Stimulated activated naive CD8-positive, alpha-beta T cell treated with anti-CD3 and anti-CD28 coated beads, Interleukin-15, amount 100 ng/mL, for 72 hours (primary cell): Measurements from ENCODE around the gene MAN2A1.
"Not testable (repeated sequence)": the region's sequence is repeated elsewhere in the genome, so short reads cannot be mapped to it uniquely, and the experiment has no call there.

Source experiments
- ATAC-seq: fragments of 150-1000 bp; cut with Tn5 transposase; 2 replicates; pipeline ENCODE4 v1.10.0; 2021; ENCODE audit warnings: mild to moderate bottlenecking, moderate library complexity
- DNase-seq, 2 donors: peaks; one replicate each; pipeline ENCODE4 v3.0.0; 2021 to 2022
- H3K27ac Mint-ChIP-seq, 2 donors: one replicate each; pipeline ENCODE4 v1.8.0; 2022; ENCODE audit warnings: mild to moderate bottlenecking in 2 of 2, mixed read lengths in 2 of 2, moderate library complexity in 2 of 2
- H3K27me3 Mint-ChIP-seq: one replicate; pipeline ENCODE4 v1.8.0; 2022; ENCODE audit warnings: mixed read lengths
- H3K4me1 Mint-ChIP-seq: one replicate; pipeline ENCODE4 v1.8.0; 2022; ENCODE audit warnings: mild to moderate bottlenecking, mixed read lengths
- H3K4me3 Mint-ChIP-seq, 2 donors: one replicate each; pipeline ENCODE4 v1.8.0; 2022; ENCODE audit warnings: mild to moderate bottlenecking in 2 of 2, mixed read lengths in 2 of 2, moderate library complexity in 1 of 2
- H3K9me3 Mint-ChIP-seq, 2 donors: one replicate each; pipeline ENCODE4 v1.8.0; 2022; ENCODE audit warnings: mixed read lengths in 2 of 2

The MAN2A1 gene

DNA sequence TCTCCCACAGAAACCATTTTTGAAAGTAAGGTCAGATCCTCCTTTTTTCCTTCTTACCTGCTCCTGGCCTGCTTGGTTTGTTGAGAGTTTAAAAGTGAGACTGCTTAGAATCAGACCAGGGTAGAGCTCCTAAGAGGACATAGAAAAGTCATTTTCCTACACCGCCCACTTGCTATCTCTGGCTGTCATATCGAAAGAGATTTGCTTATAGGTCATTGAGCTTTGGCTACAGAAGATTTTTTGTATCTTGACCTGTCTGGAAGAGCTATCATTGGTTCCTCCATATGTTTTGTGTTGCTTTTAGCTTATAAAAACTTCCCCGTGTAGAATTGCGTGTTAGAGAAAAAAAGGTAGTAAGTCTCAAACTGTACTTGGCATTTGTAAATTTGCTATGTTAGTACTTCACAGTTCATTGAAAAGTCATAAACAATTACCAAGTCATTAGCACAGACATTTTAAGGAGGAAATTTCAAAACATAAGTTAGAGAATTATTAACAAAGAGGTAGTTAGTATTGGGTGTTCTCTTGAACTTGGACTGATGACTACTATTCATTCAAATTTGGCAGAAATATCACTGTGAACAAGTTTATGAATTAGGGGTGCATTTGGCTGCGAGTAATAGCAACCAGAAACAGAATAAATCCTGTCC, 96.6 kb downstream of the MAN2A1 start:
- DNase-seq (no peak), ATAC-seq (no peak)
- Mint-ChIP-seq H3K27ac (no peak overlapping the region), H3K4me1 (peaks cover 19% of the 10 kb centered on the region), H3K27me3 (no peaks in the 10 kb centered on the region), H3K9me3 (no peaks in the 10 kb centered on the region), H3K4me3 (no peak overlapping the region)

DNA sequence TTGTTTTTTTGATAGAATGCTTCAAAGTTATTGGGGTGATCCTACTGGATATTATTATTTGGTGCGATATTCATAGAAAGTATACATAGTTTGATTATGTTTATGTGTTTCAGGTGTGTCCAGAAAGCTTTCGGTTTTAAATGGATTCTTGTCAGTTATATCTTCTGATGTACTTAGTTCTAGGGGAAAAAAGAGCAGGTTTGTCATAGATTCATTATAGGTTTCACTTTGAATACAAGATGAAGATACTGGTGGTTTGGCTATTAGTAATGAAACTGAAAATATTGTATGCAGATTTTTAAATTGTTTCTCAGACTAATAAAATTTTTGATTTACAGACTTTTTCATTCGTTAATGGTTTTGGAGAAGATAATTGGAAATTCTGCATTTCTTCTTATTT, 98.9 kb downstream of the MAN2A1 start:
- H3K27me3 Mint-ChIP-seq = no peaks in the 10 kb centered on the region
- H3K27ac Mint-ChIP-seq = no peak overlapping the region
- peaks cover 5 to 8% of the 10 kb centered on the region in 2 donors for H3K9me3 Mint-ChIP-seq
- DNase-seq = no peak
- H3K4me1 Mint-ChIP-seq = peaks cover 19% of the 10 kb centered on the region
- ATAC-seq = peak; percentile 75
- H3K4me3 Mint-ChIP-seq = no peak overlapping the region

- DNase-seq (no peak), ATAC-seq (no peak)
- Mint-ChIP-seq H3K9me3 (peaks cover 5 to 8% of the 10 kb centered on the region in 2 donors), H3K27ac (no peak overlapping the region), H3K27me3 (no peaks in the 10 kb centered on the region), H3K4me1 (peaks cover 9% of the 10 kb centered on the region), H3K4me3 (no peak overlapping the region)
Observed at GRCh38 chr5:109792613-109793012, 102.9 kb downstream of the MAN2A1 start.

GRCh38 chr5:109803854-109804253, 114.1 kb downstream of the MAN2A1 start:
- DNase-seq = no peak
- ATAC-seq = no peak
- Mint-ChIP-seq H3K9me3 (peaks cover 0 to 8% of the 10 kb centered on the region in 2 donors), H3K27me3 (no peaks in the 10 kb centered on the region), H3K27ac (no peak overlapping the region), H3K4me3 (no peak overlapping the region), H3K4me1 (no peaks in the 10 kb centered on the region)

- Mint-ChIP-seq H3K4me1 (peaks cover 6% of the 10 kb centered on the region), H3K9me3 (peaks cover 0 to 8% of the 10 kb centered on the region in 2 donors), H3K27me3 (no peaks in the 10 kb centered on the region), H3K4me3 (no peak overlapping the region), H3K27ac (no peak overlapping the region)
- no peak for ATAC-seq
- DNase-seq = no peak
Observed at GRCh38 chr5:109805472-109805871, 115.7 kb downstream of the MAN2A1 start.

DNA sequence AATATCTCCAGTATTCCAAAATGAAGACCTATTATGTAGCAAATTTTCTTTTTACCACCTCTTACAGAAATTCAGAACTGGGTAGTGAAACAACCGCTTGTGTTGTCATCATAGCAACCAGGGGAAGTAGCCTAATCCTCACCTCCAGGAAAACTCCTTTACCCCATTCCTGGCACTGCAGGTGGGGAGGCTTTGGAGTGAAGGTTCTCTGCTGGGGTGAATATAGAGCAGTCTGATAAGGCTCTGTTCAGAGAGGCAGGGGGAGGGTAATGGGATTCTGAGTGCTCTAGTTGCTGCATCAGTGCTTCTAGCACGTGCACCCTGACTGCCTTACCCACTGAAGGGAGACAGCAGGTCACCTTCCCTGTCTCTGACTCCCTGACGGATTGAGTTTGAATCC, 116.2 kb downstream of the MAN2A1 start:
- Mint-ChIP-seq H3K4me1 (peaks cover 8% of the 10 kb centered on the region), H3K4me3 (no peak overlapping the region), H3K27ac (no peak overlapping the region), H3K27me3 (no peaks in the 10 kb centered on the region), H3K9me3 (peaks cover 0 to 8% of the 10 kb centered on the region in 2 donors)
- DNase-seq (no peak), ATAC-seq (no peak)

DNA sequence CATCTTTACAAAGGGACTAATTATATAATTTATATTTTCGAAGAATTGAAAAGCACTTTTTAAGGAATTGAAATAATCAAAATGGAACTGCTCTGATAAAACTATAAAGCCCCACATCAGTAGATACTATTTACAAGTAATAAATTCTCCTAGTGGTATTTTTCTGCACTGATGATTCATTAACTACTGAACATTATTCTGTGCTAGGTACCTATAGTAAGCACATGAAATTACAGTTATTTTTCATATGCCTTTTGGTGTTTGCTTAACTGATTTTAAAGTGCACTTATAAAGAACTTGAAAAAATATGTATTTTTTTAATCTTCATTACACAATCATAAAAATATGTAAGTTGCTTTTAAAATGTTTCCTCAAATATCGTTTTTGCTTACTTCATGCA, 123.0 kb downstream of the MAN2A1 start:
- no peak overlapping the region for H3K4me3 Mint-ChIP-seq
- no peak overlapping the region for H3K27ac Mint-ChIP-seq
- H3K9me3 Mint-ChIP-seq = peaks cover 0 to 2% of the 10 kb centered on the region in 2 donors
- no peak for ATAC-seq
- H3K27me3 Mint-ChIP-seq = no peaks in the 10 kb centered on the region
- DNase-seq = no peak
- peaks cover 8% of the 10 kb centered on the region for H3K4me1 Mint-ChIP-seq

- no peak overlapping the region for H3K27ac Mint-ChIP-seq
Observed at GRCh38 chr5:109816732-109817131, 127.0 kb downstream of the MAN2A1 start.

DNA sequence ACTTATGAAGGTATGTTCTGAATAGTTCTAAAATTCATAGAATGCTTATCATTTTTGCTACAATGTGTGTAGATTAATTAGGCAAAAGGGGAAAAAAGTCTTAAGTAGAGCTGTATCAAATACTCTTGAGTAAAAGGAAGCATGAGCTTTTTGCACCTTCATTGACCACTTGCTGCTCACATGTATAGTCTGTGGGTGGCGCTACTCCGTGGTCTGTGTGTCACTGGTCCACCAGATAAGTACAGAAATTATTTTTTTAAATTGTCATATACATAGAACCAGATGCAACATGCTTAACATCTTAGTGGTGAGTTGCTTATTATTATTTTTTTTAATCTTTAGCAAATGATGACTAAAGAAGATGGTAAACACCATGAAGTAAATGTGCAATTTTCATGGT, 130.2 kb downstream of the MAN2A1 start:
- no peaks in the 10 kb centered on the region for H3K4me1 Mint-ChIP-seq
- H3K4me3 Mint-ChIP-seq = no peak overlapping the region
- H3K27me3 Mint-ChIP-seq = no peaks in the 10 kb centered on the region
- H3K27ac Mint-ChIP-seq = no peak overlapping the region
- ATAC-seq = no peak
- H3K9me3 Mint-ChIP-seq = no peaks in the 10 kb centered on the region
- DNase-seq = no peak

More at GRCh38 chr5:109816732-109817131, 127.0 kb downstream of the MAN2A1 start:
- no peak for ATAC-seq
- Mint-ChIP-seq H3K4me1 (no peaks in the 10 kb centered on the region), H3K4me3 (no peak overlapping the region), H3K27me3 (no peaks in the 10 kb centered on the region), H3K9me3 (no peaks in the 10 kb centered on the region)
- no peak for DNase-seq

DNA sequence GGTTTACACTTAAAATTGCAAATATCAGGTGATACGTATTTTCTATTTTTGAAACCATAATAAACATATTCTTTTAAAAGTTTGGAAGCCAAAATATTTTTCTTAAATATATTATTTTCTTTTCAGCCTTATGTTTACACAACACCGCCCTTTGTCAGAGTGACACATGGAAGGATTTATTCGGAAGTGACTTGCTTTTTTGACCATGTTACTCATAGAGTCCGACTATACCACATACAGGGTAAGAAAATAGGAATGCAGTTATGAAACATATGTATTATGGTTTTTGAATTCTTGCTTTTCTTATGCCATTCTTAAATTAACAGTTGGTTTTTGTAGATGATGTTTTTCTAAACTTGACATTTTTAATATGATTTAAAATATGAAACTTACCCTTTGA, 133.9 kb downstream of the MAN2A1 start:
- Mint-ChIP-seq H3K9me3 (no peaks in the 10 kb centered on the region), H3K4me3 (no peak overlapping the region), H3K27me3 (no peaks in the 10 kb centered on the region), H3K4me1 (no peaks in the 10 kb centered on the region), H3K27ac (no peak overlapping the region)
- no peak for ATAC-seq
- DNase-seq = no peak

DNA sequence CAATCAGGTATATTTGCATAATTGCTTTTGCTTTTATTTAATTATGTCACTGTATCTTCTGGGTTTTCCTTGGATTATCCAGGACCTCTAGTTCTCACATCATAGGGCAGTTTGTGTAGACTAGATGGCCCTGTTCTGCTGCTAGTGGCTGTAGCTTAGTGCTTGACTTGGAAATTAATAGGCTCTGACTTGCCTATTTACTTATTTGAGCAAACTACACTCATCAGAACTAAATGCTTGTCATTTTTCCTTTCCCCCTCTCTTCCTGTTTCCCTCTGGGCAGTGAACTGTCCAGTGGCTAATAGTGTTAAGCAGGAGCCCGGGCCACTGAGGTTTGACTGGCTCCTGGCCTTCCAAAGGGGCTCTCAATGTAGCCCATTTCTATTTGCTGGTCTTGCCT, 135.7 kb downstream of the MAN2A1 start:
- H3K27ac Mint-ChIP-seq = no peak overlapping the region
- no peaks in the 10 kb centered on the region for H3K9me3 Mint-ChIP-seq
- H3K4me3 Mint-ChIP-seq = no peak overlapping the region
- DNase-seq (no peak), ATAC-seq (no peak)
- no peaks in the 10 kb centered on the region for H3K27me3 Mint-ChIP-seq
- H3K4me1 Mint-ChIP-seq = no peaks in the 10 kb centered on the region

- ATAC-seq = no peak
- Mint-ChIP-seq H3K4me1 (peaks cover 6% of the 10 kb centered on the region), H3K27me3 (no peaks in the 10 kb centered on the region), H3K27ac (no peak overlapping the region), H3K4me3 (no peak overlapping the region), H3K9me3 (no peaks in the 10 kb centered on the region)
- DNase-seq = no peak
Observed at GRCh38 chr5:109826426-109826825, 136.7 kb downstream of the MAN2A1 start.

DNA sequence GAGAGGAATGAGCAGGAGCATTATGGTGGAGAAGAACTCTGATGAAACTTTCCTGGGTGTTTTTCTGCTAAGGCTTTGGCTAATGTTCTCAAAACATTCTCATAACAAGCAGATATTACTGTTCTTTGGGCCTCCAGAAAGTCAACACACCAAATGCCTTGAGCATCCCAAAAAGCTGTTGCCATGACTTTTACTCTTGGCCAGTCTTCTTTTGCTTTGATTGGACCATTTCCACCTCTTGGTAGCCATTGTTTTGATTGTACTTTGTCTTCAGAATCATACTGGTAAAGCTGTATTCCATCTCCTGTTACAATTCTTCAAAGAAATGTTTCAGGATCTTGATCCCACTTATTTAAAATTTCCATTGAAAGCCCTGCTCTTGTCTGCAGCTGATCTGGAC, 139.6 kb downstream of the MAN2A1 start:
- ATAC-seq (no peak), DNase-seq (no peak)
- peaks cover 9% of the 10 kb centered on the region for H3K4me1 Mint-ChIP-seq
- no peaks in the 10 kb centered on the region for H3K27me3 Mint-ChIP-seq
- H3K27ac Mint-ChIP-seq = no peak overlapping the region
- H3K9me3 Mint-ChIP-seq = no peaks in the 10 kb centered on the region
- H3K4me3 Mint-ChIP-seq = no peak overlapping the region

- Mint-ChIP-seq H3K27me3 (no peaks in the 10 kb centered on the region), H3K9me3 (no peaks in the 10 kb centered on the region), H3K27ac (no peak overlapping the region), H3K4me3 (no peak overlapping the region), H3K4me1 (peaks cover 9% of the 10 kb centered on the region)
- ATAC-seq (no peak), DNase-seq (no peak)
Observed at GRCh38 chr5:109830955-109831502, 141.3 kb downstream of the MAN2A1 start.

DNA sequence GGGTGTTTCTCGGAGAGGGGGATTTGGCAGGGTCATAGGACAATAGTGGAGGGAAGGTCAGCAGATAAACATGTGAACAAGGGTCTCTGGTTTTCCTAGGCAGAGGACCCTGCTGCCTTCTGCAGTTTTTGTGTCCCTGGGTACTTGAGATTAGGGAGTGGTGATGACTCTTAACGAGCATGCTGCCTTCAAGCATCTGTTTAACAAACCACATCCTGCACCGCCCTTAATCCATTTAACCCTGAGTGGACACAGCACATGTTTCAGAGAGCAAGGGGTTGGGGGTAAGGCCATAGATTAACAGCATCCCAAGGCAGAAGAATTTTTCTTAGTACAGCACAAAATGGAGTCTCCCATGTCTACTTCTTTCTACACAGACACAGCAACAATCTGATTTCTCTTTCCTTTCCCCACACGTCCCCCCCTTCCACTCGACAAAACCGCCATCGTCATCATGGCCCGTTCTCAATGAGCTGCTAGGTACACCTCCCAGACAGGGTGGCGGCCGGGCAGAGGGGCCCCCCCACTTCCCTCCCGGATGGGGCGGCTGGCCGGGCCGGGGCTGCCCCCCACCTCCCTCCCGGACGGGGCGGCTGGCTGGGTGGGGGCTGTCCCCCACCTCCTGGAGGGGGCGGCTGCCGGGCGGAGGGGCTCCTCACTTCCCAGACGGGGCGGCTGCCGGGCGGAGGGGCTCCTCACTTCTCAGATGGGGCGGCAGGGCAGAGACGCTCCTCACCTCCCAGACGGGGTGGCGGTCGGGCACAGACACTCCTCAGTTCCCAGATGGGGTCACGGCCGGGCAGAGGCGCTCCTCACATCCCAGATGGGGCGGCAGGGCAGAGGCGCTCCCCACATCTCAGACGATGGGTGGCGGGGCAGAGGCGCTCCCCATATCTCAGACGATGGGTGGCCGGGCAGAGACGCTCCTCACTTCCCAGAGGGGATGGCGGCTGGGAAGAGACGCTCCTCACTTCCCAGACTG, 142.8 kb downstream of the MAN2A1 start:
- H3K27ac Mint-ChIP-seq = peak overlapping the region in 1 of 2 donors; percentile 76
- ATAC-seq, H3K4me3 Mint-ChIP-seq, H3K4me1 Mint-ChIP-seq, H3K27me3 Mint-ChIP-seq, H3K9me3 Mint-ChIP-seq, DNase-seq: not testable (repeated sequence)

GRCh38 chr5:109833946-109834345, 144.2 kb downstream of the MAN2A1 start:
- no peaks in the 10 kb centered on the region for H3K27me3 Mint-ChIP-seq
- ATAC-seq = no peak
- no peak overlapping the region for H3K4me3 Mint-ChIP-seq

More at GRCh38 chr5:109833946-109834345, 144.2 kb downstream of the MAN2A1 start:
- H3K27ac Mint-ChIP-seq = no peak overlapping the region
- no peak for DNase-seq
- H3K9me3 Mint-ChIP-seq = no peaks in the 10 kb centered on the region
- H3K4me1 Mint-ChIP-seq = peaks cover 9% of the 10 kb centered on the region
